Progenitor cell of endocrine pancreas (in vitro differentiated cells): Measurements from ENCODE around the gene NXNL1. TPM values are rescaled to one million over a fixed set of nuclear protein-coding genes. Genes with fewer than 3 reads are reported as not detected.

Experiments
- DNase-seq: peaks from one replicate; pipeline ENCODE4 v3.0.0; 2021; ENCODE audit warnings: low spot score; ENCODE audit not compliant: unreplicated experiment
- H3K27ac Mint-ChIP-seq: 2 replicates; pipeline ENCODE4 v1.8.0; 2021; ENCODE audit warnings: mild to moderate bottlenecking, moderate library complexity, mixed read lengths
- H3K27me3 Mint-ChIP-seq: 2 replicates; pipeline ENCODE4 v1.8.0; 2021; ENCODE audit warnings: mixed read lengths
- H3K36me3 Mint-ChIP-seq: 2 replicates; pipeline ENCODE4 v1.8.0; 2022; ENCODE audit warnings: mixed read lengths; ENCODE audit not compliant: insufficient read depth
- H3K4me1 Mint-ChIP-seq: 2 replicates; pipeline ENCODE4 v1.8.0; 2021; ENCODE audit warnings: low read depth, mixed read lengths
- H3K4me3 Mint-ChIP-seq: 2 replicates; pipeline ENCODE4 v1.8.0; 2021; ENCODE audit warnings: low read depth, mild to moderate bottlenecking, moderate library complexity, mixed read lengths
- H3K9me3 Mint-ChIP-seq: 2 replicates; pipeline ENCODE4 v1.8.0; 2021; ENCODE audit warnings: low read depth, mixed read lengths
- total RNA-seq: library from RNA; stranded (reverse); gene quantifications from 2 replicates; pipeline ENCODE4 v1.2.1, GENCODE V29; 2021
- TF ChIP-seq, protein P1 (sequence below): fragments of 200-600 bp; sonication (generic); IDR thresholded peaks from one replicate; pipeline ENCODE4 v1.5.0; 2021; ENCODE audit warnings: antibody characterized with exemption, mild to moderate bottlenecking; ENCODE audit not compliant: unreplicated experiment

NXNL1 gene
- total RNA-seq, 1 donor from 2014 or later = not detected

DNA sequence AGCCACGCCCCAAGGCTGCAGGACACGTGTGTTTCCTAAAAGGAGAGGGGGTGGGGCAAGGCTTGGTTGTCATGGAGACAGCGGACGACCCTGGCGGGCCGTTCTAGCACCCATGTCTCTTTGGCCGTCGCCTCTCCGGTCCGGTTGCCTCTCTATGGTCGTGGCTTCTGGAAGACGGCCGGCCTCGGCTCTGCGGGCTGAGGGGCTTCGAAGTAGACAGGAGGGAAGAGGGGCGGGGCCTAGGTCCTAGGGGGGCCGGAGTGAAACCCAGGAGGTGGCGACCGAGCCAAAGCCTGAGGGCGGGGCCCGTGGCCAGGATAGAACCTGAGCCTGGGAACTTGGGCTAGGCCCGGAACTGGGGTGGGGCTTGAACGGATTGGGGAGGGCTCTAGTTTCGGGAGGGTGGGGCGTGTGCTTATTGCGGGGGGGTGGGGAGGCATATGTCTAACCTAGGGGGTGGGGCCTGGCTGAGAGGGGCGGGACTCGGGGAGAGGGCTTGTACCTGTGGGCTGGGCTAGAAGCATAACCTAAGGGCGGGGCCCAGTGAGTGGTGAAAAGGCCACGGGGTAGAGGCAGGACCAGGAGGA, 8.8 kb upstream of the NXNL1 start:
- Mint-ChIP-seq H3K4me3 (peak overlapping the region; percentile 95), H3K9me3 (no peaks in the 10 kb centered on the region), H3K4me1 (peaks cover 13% of the 10 kb centered on the region), H3K27ac (peak overlapping the region; percentile 93), H3K36me3 (no peaks in the 10 kb centered on the region), H3K27me3 (peaks cover 23% of the 10 kb centered on the region)
- TF ChIP-seq, protein P1, sequence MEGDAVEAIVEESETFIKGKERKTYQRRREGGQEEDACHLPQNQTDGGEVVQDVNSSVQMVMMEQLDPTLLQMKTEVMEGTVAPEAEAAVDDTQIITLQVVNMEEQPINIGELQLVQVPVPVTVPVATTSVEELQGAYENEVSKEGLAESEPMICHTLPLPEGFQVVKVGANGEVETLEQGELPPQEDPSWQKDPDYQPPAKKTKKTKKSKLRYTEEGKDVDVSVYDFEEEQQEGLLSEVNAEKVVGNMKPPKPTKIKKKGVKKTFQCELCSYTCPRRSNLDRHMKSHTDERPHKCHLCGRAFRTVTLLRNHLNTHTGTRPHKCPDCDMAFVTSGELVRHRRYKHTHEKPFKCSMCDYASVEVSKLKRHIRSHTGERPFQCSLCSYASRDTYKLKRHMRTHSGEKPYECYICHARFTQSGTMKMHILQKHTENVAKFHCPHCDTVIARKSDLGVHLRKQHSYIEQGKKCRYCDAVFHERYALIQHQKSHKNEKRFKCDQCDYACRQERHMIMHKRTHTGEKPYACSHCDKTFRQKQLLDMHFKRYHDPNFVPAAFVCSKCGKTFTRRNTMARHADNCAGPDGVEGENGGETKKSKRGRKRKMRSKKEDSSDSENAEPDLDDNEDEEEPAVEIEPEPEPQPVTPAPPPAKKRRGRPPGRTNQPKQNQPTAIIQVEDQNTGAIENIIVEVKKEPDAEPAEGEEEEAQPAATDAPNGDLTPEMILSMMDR = no peak
- DNase-seq = peak; percentile 83

DNA sequence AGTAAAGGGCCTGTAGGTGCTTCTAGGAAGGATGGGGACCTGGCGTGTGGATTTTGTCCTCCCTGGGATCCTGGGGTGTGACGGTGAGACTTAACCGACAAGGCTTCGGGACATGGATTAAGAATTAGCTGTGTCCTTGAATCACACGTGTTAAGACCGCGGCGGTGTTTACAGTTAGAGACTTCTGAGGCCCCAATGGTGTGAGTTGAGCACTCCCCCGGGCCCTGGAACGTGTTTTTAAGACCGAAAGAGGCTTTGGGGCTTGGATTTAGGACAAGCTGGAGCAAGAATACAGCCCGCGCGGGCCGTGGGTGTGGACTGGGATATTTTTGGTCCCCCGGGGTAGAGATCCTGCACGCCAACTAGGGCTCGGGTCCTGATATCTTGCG, 8.4 kb upstream of the NXNL1 start:
- TF ChIP-seq, protein P1 = no peak
- H3K27ac Mint-ChIP-seq = peak overlapping the region; percentile 93
- H3K27me3 Mint-ChIP-seq = peaks cover 23% of the 10 kb centered on the region
- H3K4me3 Mint-ChIP-seq = peak overlapping the region; percentile 95
- DNase-seq = no peak
- no peaks in the 10 kb centered on the region for H3K9me3 Mint-ChIP-seq
- no peaks in the 10 kb centered on the region for H3K36me3 Mint-ChIP-seq
- H3K4me1 Mint-ChIP-seq = peaks cover 13% of the 10 kb centered on the region

DNA sequence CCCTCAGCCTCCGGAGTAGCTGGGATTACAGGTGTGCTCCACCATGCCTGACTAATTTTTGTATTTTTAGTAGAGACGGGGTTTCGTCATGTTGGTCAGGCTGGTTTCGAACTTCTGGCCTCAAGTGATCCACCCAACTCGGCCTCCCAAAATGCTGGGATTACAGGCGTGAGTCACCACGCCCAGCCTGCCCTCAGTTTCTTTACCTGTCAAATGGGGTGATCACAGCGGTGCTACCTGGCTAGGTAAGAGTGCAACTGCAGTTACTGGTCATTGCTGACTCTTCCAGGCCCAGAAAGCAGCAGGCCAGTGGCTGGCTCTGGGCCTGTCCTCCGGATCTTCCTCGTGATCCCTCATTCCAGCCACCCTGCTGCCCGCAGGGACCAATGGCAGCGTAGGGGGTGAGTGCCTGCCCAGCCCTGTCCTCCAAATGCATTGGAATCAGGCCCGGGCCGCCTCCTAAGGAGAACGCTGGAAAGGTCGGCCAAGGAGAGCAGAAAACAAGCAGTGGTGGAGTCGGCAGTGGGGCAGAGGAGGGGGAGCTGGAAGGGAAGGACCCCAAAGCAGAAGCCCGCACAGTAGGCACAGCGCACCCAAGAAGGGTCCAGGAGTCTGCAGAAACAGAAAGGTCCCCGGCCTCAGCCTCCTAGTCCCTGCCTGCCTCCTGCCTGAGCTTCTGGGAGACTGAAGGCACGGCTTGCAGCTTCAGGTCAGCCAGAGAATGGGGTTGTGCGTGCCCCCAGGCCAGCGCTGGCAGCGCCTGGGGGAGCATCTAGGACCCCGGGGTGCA, 7.8 kb upstream of the NXNL1 start:
- no peaks in the 10 kb centered on the region for H3K9me3 Mint-ChIP-seq
- H3K4me3 Mint-ChIP-seq = peak overlapping the region; percentile 95
- no peak for DNase-seq
- H3K27ac Mint-ChIP-seq = peak overlapping the region; percentile 93
- TF ChIP-seq, protein P1 = no peak
- no peaks in the 10 kb centered on the region for H3K36me3 Mint-ChIP-seq
- peaks cover 13% of the 10 kb centered on the region for H3K4me1 Mint-ChIP-seq
- H3K27me3 Mint-ChIP-seq = peaks cover 23% of the 10 kb centered on the region

DNA sequence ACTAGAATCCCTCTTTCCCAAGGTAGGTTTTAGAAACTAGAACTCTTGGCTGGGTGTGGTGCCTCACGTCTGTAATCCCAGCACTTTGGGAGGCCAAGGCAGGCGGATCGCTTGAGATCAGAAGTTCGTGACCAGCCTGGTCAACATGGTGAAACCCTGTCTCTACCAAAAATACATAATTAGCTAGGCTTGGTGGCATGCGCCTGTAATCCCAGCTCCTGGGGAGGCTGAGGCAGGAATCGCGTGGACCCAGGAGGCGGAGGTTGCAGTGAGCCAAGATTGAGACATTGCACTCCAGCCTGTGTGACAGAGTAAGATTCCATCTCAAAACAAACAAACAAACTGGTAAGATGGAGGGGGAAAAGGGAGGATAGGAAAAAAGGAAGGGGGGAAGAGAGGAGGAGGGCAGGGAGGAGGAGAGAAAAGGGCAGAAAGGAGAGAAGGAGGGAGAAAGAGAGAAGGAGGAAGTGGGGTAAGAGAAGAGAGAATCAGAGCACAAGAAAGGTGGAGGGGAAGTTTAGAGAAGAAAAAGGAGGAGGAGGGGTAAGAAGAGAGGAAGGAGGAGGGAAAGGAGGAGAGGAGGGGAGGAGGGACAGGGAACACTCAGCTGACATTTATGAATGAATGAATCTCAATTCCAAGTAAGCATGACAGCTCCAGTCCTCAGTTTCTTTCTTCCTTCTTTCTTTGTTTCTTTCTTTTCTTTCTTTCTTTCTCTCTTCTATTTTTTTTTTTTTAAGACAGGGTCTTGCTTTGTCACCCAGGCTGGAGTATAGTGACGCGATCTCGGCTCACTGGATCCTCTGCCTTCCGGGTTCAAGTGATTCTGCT, 7.0 kb upstream of the NXNL1 start:
- no peak for DNase-seq
- no peak overlapping the region for H3K27ac Mint-ChIP-seq
- no peaks in the 10 kb centered on the region for H3K36me3 Mint-ChIP-seq
- peaks cover 13% of the 10 kb centered on the region for H3K4me1 Mint-ChIP-seq
- H3K27me3 Mint-ChIP-seq = peaks cover 23% of the 10 kb centered on the region
- H3K4me3 Mint-ChIP-seq = peak overlapping the region; percentile 16
- H3K9me3 Mint-ChIP-seq = no peaks in the 10 kb centered on the region
- TF ChIP-seq, protein P1 = no peak

DNA sequence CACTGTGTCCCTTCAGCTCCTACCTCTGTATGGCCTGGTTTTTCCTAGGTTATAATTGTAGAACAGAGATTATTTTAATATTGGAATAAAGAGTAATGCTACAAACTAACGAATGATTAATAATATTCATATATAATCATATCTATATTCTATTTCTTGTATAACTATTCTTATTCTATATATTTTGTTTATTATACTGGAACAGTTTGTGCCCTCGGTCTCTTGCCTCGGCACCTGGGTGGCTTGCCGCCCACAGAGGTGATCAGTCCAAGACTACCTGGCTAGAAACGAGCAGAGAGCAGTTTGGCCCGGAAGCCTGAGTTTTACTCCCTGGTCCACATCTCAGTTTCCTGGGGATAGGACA, 5.7 kb upstream of the NXNL1 start:
- no peak overlapping the region for H3K27ac Mint-ChIP-seq
- H3K36me3 Mint-ChIP-seq = no peaks in the 10 kb centered on the region
- no peak overlapping the region for H3K4me3 Mint-ChIP-seq
- TF ChIP-seq, protein P1 = no peak
- H3K27me3 Mint-ChIP-seq = peaks cover 23% of the 10 kb centered on the region
- DNase-seq = no peak
- H3K9me3 Mint-ChIP-seq = no peaks in the 10 kb centered on the region
- peaks cover 13% of the 10 kb centered on the region for H3K4me1 Mint-ChIP-seq
